ENCODE data around the gene TNRC6A.
"Not testable (repeated sequence)": the region's sequence is repeated elsewhere in the genome, so short reads cannot be mapped to it uniquely, and the experiment has no call there.

The TNRC6A gene

GRCh38 chr16:24845031-24845365 lies 115.5 kb downstream of the TNRC6A start:
- H2AK5ac ChIP-seq (ENCODE audit: low read length); H2BK120ac ChIP-seq (ENCODE audit: low read depth, low read length); H3K4ac ChIP-seq (ENCODE audit: low read depth, low read length); H3K36me3 ChIP-seq (ENCODE audit: control insufficient read depth, insufficient read depth, low read length); H2BK15ac ChIP-seq (replicated peaks; ENCODE audit: low read depth); H3K23ac ChIP-seq (ENCODE audit: low read length); H3K4me3 ChIP-seq (ENCODE audit: low read length); H3K79me2 ChIP-seq (ENCODE audit: control insufficient read depth, insufficient read depth, low read length); H3K27me3 ChIP-seq (ENCODE audit: insufficient read depth, low read length, poor library complexity); H3K9ac ChIP-seq (ENCODE audit: low read length); H3K4me1 ChIP-seq (ENCODE audit: control insufficient read depth, low read depth, low read length); H3K27ac ChIP-seq (ENCODE audit: low read depth, low read length); DNase-seq; H3K18ac ChIP-seq (ENCODE audit: low read length); H3K79me1 ChIP-seq (ENCODE audit: low read length); H3K4me2 ChIP-seq (ENCODE audit: low read length); H4K8ac ChIP-seq (ENCODE audit: low read depth, low read length); H2BK5ac ChIP-seq (ENCODE audit: low read length); H3K56ac ChIP-seq (ENCODE audit: low read length); H4K5ac ChIP-seq (ENCODE audit: low read length): not testable (repeated sequence)
- no CpG with 5 or more reads among the region's 2 CpGs for WGBS (ENCODE audit: extremely low coverage, insufficient coverage, low lambda C conversion rate)

- no peak for DNase-seq
- no peak within 1 kb of the TSS for H2BK15ac ChIP-seq (replicated peaks; ENCODE audit: low read depth)
- H3K79me1 ChIP-seq (ENCODE audit: low read length): no peaks in the 10 kb centered on the region
- no peak within 1 kb of the TSS for H4K8ac ChIP-seq (ENCODE audit: low read depth, low read length)
- no peak within 1 kb of the TSS for H3K4ac ChIP-seq (ENCODE audit: low read depth, low read length)
- peaks cover 2% of the 10 kb centered on the region for H3K4me1 ChIP-seq (ENCODE audit: control insufficient read depth, low read depth, low read length)
- H3K27ac ChIP-seq (ENCODE audit: low read depth, low read length): no peak within 1 kb of the TSS
- H3K4me2 ChIP-seq (ENCODE audit: low read length): no peak within 1 kb of the TSS
- H3K27me3 ChIP-seq (ENCODE audit: insufficient read depth, low read length, poor library complexity): no peaks in the 10 kb centered on the region
- no peak within 1 kb of the TSS for H2AK5ac ChIP-seq (ENCODE audit: low read length)
- no CpG with 5 or more reads among the region's 21 CpGs for WGBS (ENCODE audit: extremely low coverage, insufficient coverage, low lambda C conversion rate)
- no peak within 1 kb of the TSS for H3K9ac ChIP-seq (ENCODE audit: low read length)
- no peaks in the 10 kb centered on the region for H3K36me3 ChIP-seq (ENCODE audit: control insufficient read depth, insufficient read depth, low read length)
- H4K5ac ChIP-seq (ENCODE audit: low read length): no peak within 1 kb of the TSS
- H3K18ac ChIP-seq (ENCODE audit: low read length): no peak within 1 kb of the TSS
- no peaks in the 10 kb centered on the region for H3K79me2 ChIP-seq (ENCODE audit: control insufficient read depth, insufficient read depth, low read length)
- no peak within 1 kb of the TSS for H2BK120ac ChIP-seq (ENCODE audit: low read depth, low read length)
- no peak within 1 kb of the TSS for H3K4me3 ChIP-seq (ENCODE audit: low read length)
- H2BK5ac ChIP-seq (ENCODE audit: low read length): no peak within 1 kb of the TSS
- no peak within 1 kb of the TSS for H3K23ac ChIP-seq (ENCODE audit: low read length)
- H3K56ac ChIP-seq (ENCODE audit: low read length): no peak within 1 kb of the TSS
Measured at GRCh38 chr16:24845726-24846547, 116.5 kb downstream of the TNRC6A start, which contains the start of gene SLC5A11. SLC5A11 (plus strand) TSS chr16:24845963; CDS start chr16:24858644, 12,681 bp downstream.

- no peak overlapping the region for H3K4me3 ChIP-seq (ENCODE audit: low read length)
- H2BK5ac ChIP-seq (ENCODE audit: low read length): no peak overlapping the region
- no peak overlapping the region for H3K18ac ChIP-seq (ENCODE audit: low read length)
- H3K4me2 ChIP-seq (ENCODE audit: low read length): no peak overlapping the region
- H3K23ac ChIP-seq (ENCODE audit: low read length): no peak overlapping the region
- H3K27ac ChIP-seq (ENCODE audit: low read depth, low read length): no peak overlapping the region
- no peak overlapping the region for H3K9ac ChIP-seq (ENCODE audit: low read length)
- H2BK15ac ChIP-seq (replicated peaks; ENCODE audit: low read depth): no peak overlapping the region
- no CpG with 5 or more reads among the region's 8 CpGs for WGBS (ENCODE audit: extremely low coverage, insufficient coverage, low lambda C conversion rate)
- no peaks in the 10 kb centered on the region for H3K79me2 ChIP-seq (ENCODE audit: control insufficient read depth, insufficient read depth, low read length)
- DNase-seq: no peak
- H3K27me3 ChIP-seq (ENCODE audit: insufficient read depth, low read length, poor library complexity): no peaks in the 10 kb centered on the region
- H3K36me3 ChIP-seq (ENCODE audit: control insufficient read depth, insufficient read depth, low read length): no peaks in the 10 kb centered on the region
- H4K5ac ChIP-seq (ENCODE audit: low read length): no peak overlapping the region
- peaks cover 2% of the 10 kb centered on the region for H3K4me1 ChIP-seq (ENCODE audit: control insufficient read depth, low read depth, low read length)
- no peak overlapping the region for H3K56ac ChIP-seq (ENCODE audit: low read length)
- no peak overlapping the region for H3K4ac ChIP-seq (ENCODE audit: low read depth, low read length)
- no peaks in the 10 kb centered on the region for H3K79me1 ChIP-seq (ENCODE audit: low read length)
- H2BK120ac ChIP-seq (ENCODE audit: low read depth, low read length): no peak overlapping the region
- no peak overlapping the region for H2AK5ac ChIP-seq (ENCODE audit: low read length)
- no peak overlapping the region for H4K8ac ChIP-seq (ENCODE audit: low read depth, low read length)
Measured at GRCh38 chr16:24846548-24847357, 117.3 kb downstream of the TNRC6A start.

DNA sequence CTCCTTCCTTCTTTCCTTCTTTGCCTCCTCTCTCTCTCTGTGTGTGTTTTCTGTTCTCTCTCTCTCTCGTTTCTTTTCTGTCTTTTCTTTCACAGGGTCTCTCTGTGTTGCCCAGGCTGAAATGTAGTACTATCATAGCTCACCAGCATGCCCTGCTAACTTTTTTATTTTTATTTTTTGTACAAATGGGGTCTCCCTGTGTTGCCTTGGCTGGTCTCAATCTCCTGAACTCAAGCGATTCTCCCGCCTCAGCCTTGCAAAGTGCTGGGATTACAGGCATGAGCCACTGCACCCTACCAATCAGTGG lies 117.9 kb downstream of the TNRC6A start:
- H3K79me2 ChIP-seq (ENCODE audit: control insufficient read depth, insufficient read depth, low read length): no peaks in the 10 kb centered on the region
- no peaks in the 10 kb centered on the region for H3K36me3 ChIP-seq (ENCODE audit: control insufficient read depth, insufficient read depth, low read length)
- DNase-seq: no peak
- no peaks in the 10 kb centered on the region for H3K79me1 ChIP-seq (ENCODE audit: low read length)
- no peak overlapping the region for H2BK120ac ChIP-seq (ENCODE audit: low read depth, low read length)
- H3K27me3 ChIP-seq (ENCODE audit: insufficient read depth, low read length, poor library complexity): no peaks in the 10 kb centered on the region
- no CpG with 5 or more reads among the region's 3 CpGs for WGBS (ENCODE audit: extremely low coverage, insufficient coverage, low lambda C conversion rate)
- H3K4me3 ChIP-seq (ENCODE audit: low read length): no peak overlapping the region
- H4K8ac ChIP-seq (ENCODE audit: low read depth, low read length): no peak overlapping the region
- H3K18ac ChIP-seq (ENCODE audit: low read length): no peak overlapping the region
- H3K9ac ChIP-seq (ENCODE audit: low read length): no peak overlapping the region
- no peak overlapping the region for H3K56ac ChIP-seq (ENCODE audit: low read length)
- H2AK5ac ChIP-seq (ENCODE audit: low read length): no peak overlapping the region
- H3K4me1 ChIP-seq (ENCODE audit: control insufficient read depth, low read depth, low read length): peaks cover 2% of the 10 kb centered on the region
- no peak overlapping the region for H3K23ac ChIP-seq (ENCODE audit: low read length)
- H3K4ac ChIP-seq (ENCODE audit: low read depth, low read length): no peak overlapping the region
- no peak overlapping the region for H4K5ac ChIP-seq (ENCODE audit: low read length)
- no peak overlapping the region for H3K4me2 ChIP-seq (ENCODE audit: low read length)
- no peak overlapping the region for H2BK15ac ChIP-seq (replicated peaks; ENCODE audit: low read depth)
- no peak overlapping the region for H2BK5ac ChIP-seq (ENCODE audit: low read length)
- no peak overlapping the region for H3K27ac ChIP-seq (ENCODE audit: low read depth, low read length)

DNA sequence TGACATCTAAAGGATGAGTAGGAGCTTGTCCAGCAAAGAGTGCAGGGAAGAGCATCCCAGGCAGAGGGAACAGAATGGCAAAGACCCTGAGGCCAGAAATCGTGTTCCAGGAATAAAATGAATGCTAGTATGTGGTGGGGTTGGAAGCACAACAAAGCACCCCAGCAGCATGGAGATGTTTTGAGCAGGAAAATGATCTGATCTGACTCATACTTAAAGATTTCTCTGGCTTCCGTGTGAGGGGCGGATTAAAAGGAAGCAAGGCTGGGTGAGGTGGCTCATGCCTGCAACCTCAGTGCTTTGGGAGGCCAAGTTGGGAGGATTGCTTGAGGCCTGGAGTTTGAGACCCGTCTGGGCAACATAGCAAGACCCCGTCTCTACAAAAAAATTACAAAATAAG lies 118.6 kb downstream of the TNRC6A start:
- H3K36me3 ChIP-seq (ENCODE audit: control insufficient read depth, insufficient read depth, low read length): no peaks in the 10 kb centered on the region
- no peak overlapping the region for H2BK120ac ChIP-seq (ENCODE audit: low read depth, low read length)
- H4K8ac ChIP-seq (ENCODE audit: low read depth, low read length): no peak overlapping the region
- no peaks in the 10 kb centered on the region for H3K79me1 ChIP-seq (ENCODE audit: low read length)
- H3K56ac ChIP-seq (ENCODE audit: low read length): no peak overlapping the region
- H3K27ac ChIP-seq (ENCODE audit: low read depth, low read length): no peak overlapping the region
- WGBS (ENCODE audit: extremely low coverage, insufficient coverage, low lambda C conversion rate): no CpG with 5 or more reads among the region's 5 CpGs
- H3K79me2 ChIP-seq (ENCODE audit: control insufficient read depth, insufficient read depth, low read length): no peaks in the 10 kb centered on the region
- no peak overlapping the region for H3K9ac ChIP-seq (ENCODE audit: low read length)
- no peak overlapping the region for H3K4me2 ChIP-seq (ENCODE audit: low read length)
- no peak overlapping the region for H2BK5ac ChIP-seq (ENCODE audit: low read length)
- H3K18ac ChIP-seq (ENCODE audit: low read length): no peak overlapping the region
- H2BK15ac ChIP-seq (replicated peaks; ENCODE audit: low read depth): no peak overlapping the region
- no peak overlapping the region for H3K23ac ChIP-seq (ENCODE audit: low read length)
- no peaks in the 10 kb centered on the region for H3K27me3 ChIP-seq (ENCODE audit: insufficient read depth, low read length, poor library complexity)
- no peak overlapping the region for H3K4me3 ChIP-seq (ENCODE audit: low read length)
- peaks cover 2% of the 10 kb centered on the region for H3K4me1 ChIP-seq (ENCODE audit: control insufficient read depth, low read depth, low read length)
- no peak for DNase-seq
- H4K5ac ChIP-seq (ENCODE audit: low read length): no peak overlapping the region
- no peak overlapping the region for H3K4ac ChIP-seq (ENCODE audit: low read depth, low read length)
- H2AK5ac ChIP-seq (ENCODE audit: low read length): no peak overlapping the region
